SK-N-SH (cell line): ENCODE results near the gene LSM7. TPM values are rescaled to one million over a fixed set of nuclear protein-coding genes. Genes with fewer than 3 reads are reported as not detected.

Experiments
- CTCF ChIA-PET: fragments of 300-600, 350-600 bp; formaldehyde crosslinking; extraction: SDS; loops from one replicate; lab custom pipeline; 2021; lab: Yijun Ruan, JAX
- POLR2A ChIA-PET: fragments of 350-600 bp; sonication (Branson Sonifier 250); formaldehyde crosslinking; extraction: SDS; loops from one replicate; lab custom pipeline; 2020; ENCODE audit warnings: antibody characterized with exemption, inconsistent platforms; lab: Yijun Ruan, JAX
- DNase-seq: peaks from one replicate; pipeline ENCODE4 v3.0.0; 2012
- H2AFZ ChIP-seq: fragments of 200-600 bp; sonication (generic); 2 replicates; pipeline ENCODE4 v1.8.1; 2016; ENCODE audit warnings: antibody characterized with exemption, mild to moderate bottlenecking, low read depth
- H3F3A ChIP-seq: fragments of 200-600 bp; sonication (generic); replicated peaks from 2 replicates; pipeline ENCODE3; 2016; ENCODE audit warnings: antibody characterized with exemption, mild to moderate bottlenecking; ENCODE audit not compliant: insufficient read depth
- H3K27ac ChIP-seq, 2 experiments: fragments of 200-500 bp in 1 of 2; fragments of 200-600 bp in 1 of 2; sonication (Bioruptor generic) in 1 of 2; sonication (generic), shearing (Covaris generic) in 1 of 2; 2 replicates each; pipeline versions ENCODE4 v1.5.1 to v1.6.1; 2014 to 2016; ENCODE audit warnings: low read depth in 2 of 2, inconsistent platforms in 1 of 2, low read length in 1 of 2, mild to moderate bottlenecking in 1 of 2, mixed read lengths in 1 of 2
- H3K27me3 ChIP-seq: fragments of 200-600 bp; sonication (generic), shearing (Covaris generic); 2 replicates; pipeline ENCODE4 v1.6.1; 2016; ENCODE audit warnings: mixed run types; ENCODE audit not compliant: insufficient read depth
- H3K36me3 ChIP-seq, 2 experiments: fragments of 200-500 bp in 1 of 2; fragments of 200-600 bp in 1 of 2; sonication (Bioruptor generic) in 1 of 2; sonication (generic) in 1 of 2; replicated peaks in 1 of 2; 2 replicates each; pipeline versions ENCODE3 to v1.5.1; 2014 to 2016; ENCODE audit warnings: low read length in 1 of 2, mild to moderate bottlenecking in 1 of 2; ENCODE audit not compliant: insufficient read depth in 2 of 2, control insufficient read depth in 1 of 2
- H3K4me1 ChIP-seq, 2 experiments: fragments of 200-500 bp in 1 of 2; fragments of 200-600 bp in 1 of 2; sonication (Bioruptor generic) in 1 of 2; sonication (generic), shearing (Covaris generic) in 1 of 2; 2 replicates each; pipeline versions ENCODE4 v1.5.1 to v1.6.1; 2014 to 2016; ENCODE audit warnings: low read depth in 1 of 2, low read length in 1 of 2, mixed run types in 1 of 2; ENCODE audit not compliant: insufficient read depth in 2 of 2, control insufficient read depth in 1 of 2
- H3K4me2 ChIP-seq: fragments of 200-600 bp; sonication (generic), shearing (Covaris generic); 2 replicates; pipeline ENCODE4 v1.6.1; 2017; ENCODE audit warnings: mixed run types
- H3K4me3 ChIP-seq, 2 experiments: fragments of 200-500 bp in 1 of 2; fragments of 200-600 bp in 1 of 2; sonication (Bioruptor generic) in 1 of 2; sonication (generic), shearing (Covaris generic) in 1 of 2; 2 replicates each; pipeline versions ENCODE4 v1.5.1 to v1.8.1; 2014 to 2016; ENCODE audit warnings: low read depth in 2 of 2, inconsistent platforms in 1 of 2, low read length in 1 of 2, mild to moderate bottlenecking in 1 of 2, mixed read lengths in 1 of 2, moderate library complexity in 1 of 2
- H3K79me2 ChIP-seq: fragments of 200-600 bp; sonication (generic); 2 replicates; pipeline ENCODE4 v1.8.1; 2017; ENCODE audit warnings: mild to moderate bottlenecking; ENCODE audit not compliant: insufficient read depth
- H3K9ac ChIP-seq: fragments of 200-600 bp; sonication (generic); 2 replicates; pipeline ENCODE4 v1.6.1; 2017; ENCODE audit warnings: mixed run types
- H3K9me2 ChIP-seq: fragments of 200-600 bp; sonication (generic); 2 replicates; pipeline ENCODE4 v1.6.1; 2017; ENCODE audit warnings: mixed run types
- H3K9me3 ChIP-seq: fragments of 200-600 bp; sonication (generic); 2 replicates; pipeline ENCODE4 v1.6.1; 2017; ENCODE audit warnings: mixed run types, mild to moderate bottlenecking, moderate library complexity
- H4K20me1 ChIP-seq: fragments of 200-600 bp; sonication (generic); 2 replicates; pipeline ENCODE4 v1.6.1; 2017; ENCODE audit warnings: mild to moderate bottlenecking, mixed run types; ENCODE audit not compliant: insufficient read depth
- FOXJ3 ChIP-seq: sonication (generic); formaldehyde crosslinking; IDR thresholded peaks from 2 replicates; pipeline ENCODE4 v1.5.1; 2020; ENCODE audit warnings: mild to moderate bottlenecking, missing genetic modification reagents
- JUND ChIP-seq: IDR thresholded peaks from 2 replicates; pipeline ENCODE4 v1.4.0; 2012
- MAX ChIP-seq: IDR thresholded peaks from 2 replicates; pipeline ENCODE4 v1.4.0; 2012; ENCODE audit warnings: low read depth
- MXI1 ChIP-seq: IDR thresholded peaks from 2 replicates; pipeline ENCODE4 v1.6.1; 2012; ENCODE audit warnings: mild to moderate bottlenecking, low read depth, low read length, improper control_type of control experiment
- PBX3 ChIP-seq: IDR thresholded peaks from 2 replicates; pipeline ENCODE4; 2012
- RXRA ChIP-seq: IDR thresholded peaks from 2 replicates; pipeline ENCODE4 v1.4.0; 2012; ENCODE audit warnings: low read depth, mild to moderate bottlenecking, borderline replicate concordance
- SMC3 ChIP-seq: IDR thresholded peaks from 2 replicates; pipeline ENCODE4 v1.6.1; 2012; ENCODE audit warnings: low read depth, low read length, improper control_type of control experiment
- TAF1 ChIP-seq: IDR thresholded peaks from 2 replicates; pipeline ENCODE4 v1.6.1; 2012; ENCODE audit warnings: low read depth, mild to moderate bottlenecking, low read length, moderate library complexity, borderline replicate concordance
- TCF12 ChIP-seq: IDR thresholded peaks from 2 replicates; pipeline ENCODE4 v1.4.0; 2012
- TEAD4 ChIP-seq: IDR thresholded peaks from 2 replicates; pipeline ENCODE4 v1.4.0; 2012; ENCODE audit warnings: mild to moderate bottlenecking, borderline replicate concordance; ENCODE audit not compliant: insufficient read depth
- USF1 ChIP-seq: IDR thresholded peaks from 2 replicates; pipeline ENCODE4 v1.4.0; 2012; ENCODE audit warnings: low read depth, borderline replicate concordance
- YY1 ChIP-seq: IDR thresholded peaks from 2 replicates; pipeline ENCODE4 v1.4.0; 2012; ENCODE audit warnings: low read depth, mild to moderate bottlenecking
- WGBS: methylation state at CpG from one replicate; pipeline ENCODE4 v1.1.6; 2017; ENCODE audit warnings: low lambda C conversion rate; 5-methylcytosine and 5-hydroxymethylcytosine counted together
- polyA plus RNA-seq, 3 experiments: library from polyadenylated mRNA; depleted of rRNA; stranded (reverse); fragments of >200 nt; gene quantifications; 2 replicates each; pipeline ENCODE4 v1.2.3, GENCODE V29; 2012

Gene LSM7
- polyA plus RNA-seq, 1 of the 3 experiments (the other 2 are of a cell fraction), result 1,193 TPM

- Histone ChIP-seq H3K9ac (no peak overlapping the region), H3K27me3 (no peaks in the 10 kb centered on the region)
- TF ChIP-seq YY1 (no peak), JUND (no peak), SMC3 (no peak), TEAD4 (no peak), PBX3 (no peak), USF1 (no peak), MXI1 (no peak), TAF1 (no peak), TCF12 (no peak), FOXJ3 (CRISPR knock-in tag) (no peak), MAX (no peak)
- TF ChIP-seq, all 33 proteins: peak for 0
- Histone ChIP-seq H3K4me2 (no peak overlapping the region), H3K79me2 (peaks cover 15% of the 10 kb centered on the region), H3K9me3 (no peaks in the 10 kb centered on the region), H4K20me1 (0 out of 2 replicates have a peak, but pooled peaks cover 5% of the 10 kb centered on the region), H3K9me2 (no peaks in the 10 kb centered on the region), H3K4me3 (no peak overlapping the region), H3F3A (peaks cover 5% of the 10 kb centered on the region), H3K27ac (no peak overlapping the region), H3K36me3 (peaks cover 3 to 21% of the 10 kb centered on the region in 2 experiments), H2AFZ (no peak overlapping the region), H3K4me1 (no peaks in the 10 kb centered on the region; a peak in 2 of 4 replicates)
- 97% methylated on average over 19 of the region's 39 CpGs for WGBS
- CTCF ChIA-PET, result interaction anchor here (1.1 to 3.7 kb wide), 5 partner anchors 12 to 166 kb away, joined by 3 to 16 read pairs (median 3); no protein-coding TSS in a partner anchor
- POLR2A ChIA-PET, result no interaction called here
- DNase-seq, result no peak
These were observed 6.7 kb downstream of the LSM7 start for GRCh38 chr19:2321565-2322283.

GRCh38 chr19:2320939-2321338 is 7.4 kb downstream of the LSM7 start:
- no peak overlapping the region for H3K9ac ChIP-seq
- no peaks in the 10 kb centered on the region for H3K9me2 ChIP-seq
- H3K79me2 ChIP-seq, result peaks cover 7% of the 10 kb centered on the region
- peaks cover 0 to 2% of the 10 kb centered on the region in 2 experiments; a peak in 1 of 4 replicates for H3K4me1 ChIP-seq
- no peak overlapping the region for H3K4me3 ChIP-seq
- H3F3A ChIP-seq, result peaks cover 7% of the 10 kb centered on the region
- H4K20me1 ChIP-seq, result 0 out of 2 replicates have a peak, but pooled peaks cover 3% of the 10 kb centered on the region
- no peak for DNase-seq
- TF ChIP-seq JUND (no peak), MXI1 (no peak), RXRA (no peak)
- TF ChIP-seq, all 33 proteins: peak for 0
- Histone ChIP-seq H3K9me3 (no peaks in the 10 kb centered on the region), H3K27ac (no peak overlapping the region), H2AFZ (no peak overlapping the region), H3K36me3 (peaks cover 3 to 21% of the 10 kb centered on the region in 2 experiments), H3K4me2 (no peak overlapping the region), H3K27me3 (no peaks in the 10 kb centered on the region)
- ChIA-PET CTCF (interaction anchor here (1.8 to 3.7 kb wide), 2 partner anchors 46 to 77 kb away, joined by 4 to 16 read pairs; no protein-coding TSS in a partner anchor), POLR2A (no interaction called here)
- 62% methylated on average over 3 of the region's 12 CpGs for WGBS
